Activated CD4-positive, alpha-beta T cell treated with anti-CD3 and anti-CD28 coated beads, Interleukin-2, amount 50 U/mL, for 16 hours (primary cell): ENCODE measurements around the gene ME3.

ENCODE experiments used
- DNase-seq: peaks from one replicate; pipeline ENCODE4 v3.0.0-alpha.2; 2020

Gene ME3

GRCh38 chr11:86692317-86692716 lies 19.9 kb upstream of the ME3 start:
- no peak for DNase-seq

GRCh38 chr11:86688398-86689179 lies 16.2 kb upstream of the ME3 start:
- peak; percentile 48 for DNase-seq

GRCh38 chr11:86687185-86687778 lies 14.9 kb upstream of the ME3 start:
- no peak for DNase-seq

- no peak for DNase-seq
Measured at GRCh38 chr11:86686531-86686930, 14.1 kb upstream of the ME3 start.

GRCh38 chr11:86681483-86681756 lies 9.0 kb upstream of the ME3 start:
- no peak for DNase-seq

GRCh38 chr11:86680716-86681482 lies 8.5 kb upstream of the ME3 start:
- DNase-seq, result no peak

- DNase-seq, result no peak
Measured at GRCh38 chr11:86678823-86679222, 6.4 kb upstream of the ME3 start.

- no peak for DNase-seq
Measured at GRCh38 chr11:86678296-86678695, 5.9 kb upstream of the ME3 start.

GRCh38 chr11:86676533-86677154 lies 4.2 kb upstream of the ME3 start:
- DNase-seq, result peak; percentile 43

GRCh38 chr11:86676010-86676409 lies 3.6 kb upstream of the ME3 start:
- DNase-seq, result no peak

GRCh38 chr11:86675017-86675416 lies 2.6 kb upstream of the ME3 start:
- DNase-seq, result no peak

- no peak for DNase-seq
Measured at GRCh38 chr11:86673872-86674750, 1.7 kb upstream of the ME3 start.

- no peak for DNase-seq
Measured at GRCh38 chr11:86673055-86673843, 833 bp upstream of the ME3 start.

- no peak for DNase-seq
Measured at GRCh38 chr11:86671531-86672006, 847 bp downstream of the ME3 start.

- no peak for DNase-seq
Measured at GRCh38 chr11:86670911-86671310, 1.5 kb downstream of the ME3 start.

- no peak for DNase-seq
Measured at GRCh38 chr11:86670181-86670580, 2.2 kb downstream of the ME3 start.

GRCh38 chr11:86669424-86669823 lies 3.0 kb downstream of the ME3 start:
- DNase-seq, result no peak

- no peak for DNase-seq
Measured at GRCh38 chr11:86668929-86669328, 3.5 kb downstream of the ME3 start.

- no peak for DNase-seq
Measured at GRCh38 chr11:86666193-86666592, 6.2 kb downstream of the ME3 start.

GRCh38 chr11:86664930-86665329 lies 7.5 kb downstream of the ME3 start:
- DNase-seq, result no peak

GRCh38 chr11:86663761-86664160 lies 8.7 kb downstream of the ME3 start:
- DNase-seq, result no peak

GRCh38 chr11:86663291-86663690 lies 9.1 kb downstream of the ME3 start:
- no peak for DNase-seq
